WTC11 (cell line): Measurements from ENCODE around the gene WNT9B.

Source experiments
- CBFB ChIP-seq: sonication (generic); formaldehyde crosslinking; IDR thresholded peaks from 2 replicates; pipeline ENCODE4 v1.8.1; 2022; ENCODE audit warnings: mild to moderate bottlenecking, low read depth, missing genetic modification reagents
- CREB1 ChIP-seq: sonication (generic); formaldehyde crosslinking; IDR thresholded peaks from 2 replicates; pipeline ENCODE4 v1.8.0; 2023; ENCODE audit warnings: mild to moderate bottlenecking, missing genetic modification reagents
- ELF4 ChIP-seq: sonication (generic); formaldehyde crosslinking; IDR thresholded peaks from 2 replicates; pipeline ENCODE4 v1.8.1; 2022; ENCODE audit warnings: low read depth, mild to moderate bottlenecking, moderate library complexity, missing genetic modification reagents
- GABPB1 ChIP-seq: sonication (generic); formaldehyde crosslinking; IDR thresholded peaks from 2 replicates; pipeline ENCODE4 v1.8.1; 2023; ENCODE audit warnings: mild to moderate bottlenecking, missing genetic modification reagents
- JUN ChIP-seq: sonication (generic); formaldehyde crosslinking; IDR thresholded peaks from 2 replicates; pipeline ENCODE4 v1.8.0; 2023; ENCODE audit warnings: mild to moderate bottlenecking, missing genetic modification reagents
- NR2C2 ChIP-seq: sonication (generic); formaldehyde crosslinking; IDR thresholded peaks from 2 replicates; pipeline ENCODE4 v1.8.0; 2022; ENCODE audit warnings: mild to moderate bottlenecking, missing genetic modification reagents
- PREB ChIP-seq: sonication (generic); formaldehyde crosslinking; IDR thresholded peaks from 2 replicates; pipeline ENCODE4 v1.8.1; 2022; ENCODE audit warnings: mild to moderate bottlenecking, missing genetic modification reagents, moderate library complexity, borderline replicate concordance
- SMAD3 ChIP-seq: sonication (generic); formaldehyde crosslinking; IDR thresholded peaks from 2 replicates; pipeline ENCODE4 v1.8.0; 2022; ENCODE audit warnings: missing genetic modification reagents, mild to moderate bottlenecking, borderline replicate concordance
- SP1 ChIP-seq: sonication (generic); formaldehyde crosslinking; conservative IDR thresholded peaks from 2 replicates; pipeline ENCODE4 v1.8.1; 2022; ENCODE audit warnings: missing genetic modification reagents
- ZNF232 ChIP-seq: sonication (generic); formaldehyde crosslinking; IDR thresholded peaks from 2 replicates; pipeline ENCODE4 v1.8.0; 2022; ENCODE audit warnings: mild to moderate bottlenecking, missing genetic modification reagents
- TF ChIP-seq, protein P1 (sequence below): fragments of 200-600 bp; IDR thresholded peaks from 2 replicates; pipeline ENCODE4 v1.8.0; 2022; ENCODE audit warnings: antibody characterized with exemption
- TF ChIP-seq, protein P2 (sequence below): sonication (generic); formaldehyde crosslinking; IDR thresholded peaks from 2 replicates; pipeline ENCODE4 v1.8.1; 2023; ENCODE audit warnings: mild to moderate bottlenecking, missing genetic modification reagents
- TF ChIP-seq, protein P3 (sequence below): sonication (generic); formaldehyde crosslinking; IDR thresholded peaks from 2 replicates; pipeline ENCODE4 v1.8.1; 2023; ENCODE audit warnings: mild to moderate bottlenecking, missing genetic modification reagents, moderate library complexity
- TF ChIP-seq, protein P4 (sequence below): sonication (generic); formaldehyde crosslinking; conservative IDR thresholded peaks from 2 replicates; pipeline ENCODE4 v1.8.1; 2022; ENCODE audit warnings: mild to moderate bottlenecking, missing genetic modification reagents

DNA sequence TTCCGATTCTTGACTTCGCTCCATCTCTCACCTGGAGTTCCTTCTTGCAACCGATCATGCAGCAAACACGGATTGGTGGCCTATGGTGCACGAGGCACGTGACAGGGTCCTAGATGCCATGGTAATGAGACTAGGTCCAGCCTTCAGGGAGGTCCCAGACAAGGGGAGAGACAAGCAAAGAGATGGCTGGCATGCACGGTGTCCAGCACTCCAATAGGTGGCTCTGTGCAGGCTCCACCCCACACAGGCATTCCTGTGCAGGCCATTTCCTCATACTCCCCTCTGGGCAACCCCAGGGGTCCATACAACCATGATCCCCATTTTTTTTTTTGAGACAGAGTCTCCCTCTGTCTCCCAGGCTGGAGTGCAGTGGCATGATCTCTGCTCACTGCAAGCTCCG lies 31.3 kb downstream of the WNT9B start:
- TF ChIP-seq, protein P1, sequence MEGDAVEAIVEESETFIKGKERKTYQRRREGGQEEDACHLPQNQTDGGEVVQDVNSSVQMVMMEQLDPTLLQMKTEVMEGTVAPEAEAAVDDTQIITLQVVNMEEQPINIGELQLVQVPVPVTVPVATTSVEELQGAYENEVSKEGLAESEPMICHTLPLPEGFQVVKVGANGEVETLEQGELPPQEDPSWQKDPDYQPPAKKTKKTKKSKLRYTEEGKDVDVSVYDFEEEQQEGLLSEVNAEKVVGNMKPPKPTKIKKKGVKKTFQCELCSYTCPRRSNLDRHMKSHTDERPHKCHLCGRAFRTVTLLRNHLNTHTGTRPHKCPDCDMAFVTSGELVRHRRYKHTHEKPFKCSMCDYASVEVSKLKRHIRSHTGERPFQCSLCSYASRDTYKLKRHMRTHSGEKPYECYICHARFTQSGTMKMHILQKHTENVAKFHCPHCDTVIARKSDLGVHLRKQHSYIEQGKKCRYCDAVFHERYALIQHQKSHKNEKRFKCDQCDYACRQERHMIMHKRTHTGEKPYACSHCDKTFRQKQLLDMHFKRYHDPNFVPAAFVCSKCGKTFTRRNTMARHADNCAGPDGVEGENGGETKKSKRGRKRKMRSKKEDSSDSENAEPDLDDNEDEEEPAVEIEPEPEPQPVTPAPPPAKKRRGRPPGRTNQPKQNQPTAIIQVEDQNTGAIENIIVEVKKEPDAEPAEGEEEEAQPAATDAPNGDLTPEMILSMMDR = no peak
- no peak for TF ChIP-seq ZNF232 (CRISPR knock-in tag)
- no peak for TF ChIP-seq JUN (CRISPR knock-in tag)
- TF ChIP-seq CREB1 (CRISPR knock-in tag) = no peak
- TF ChIP-seq, protein P2, sequence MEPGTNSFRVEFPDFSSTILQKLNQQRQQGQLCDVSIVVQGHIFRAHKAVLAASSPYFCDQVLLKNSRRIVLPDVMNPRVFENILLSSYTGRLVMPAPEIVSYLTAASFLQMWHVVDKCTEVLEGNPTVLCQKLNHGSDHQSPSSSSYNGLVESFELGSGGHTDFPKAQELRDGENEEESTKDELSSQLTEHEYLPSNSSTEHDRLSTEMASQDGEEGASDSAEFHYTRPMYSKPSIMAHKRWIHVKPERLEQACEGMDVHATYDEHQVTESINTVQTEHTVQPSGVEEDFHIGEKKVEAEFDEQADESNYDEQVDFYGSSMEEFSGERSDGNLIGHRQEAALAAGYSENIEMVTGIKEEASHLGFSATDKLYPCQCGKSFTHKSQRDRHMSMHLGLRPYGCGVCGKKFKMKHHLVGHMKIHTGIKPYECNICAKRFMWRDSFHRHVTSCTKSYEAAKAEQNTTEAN (CRISPR knock-in tag) = no peak
- no peak for TF ChIP-seq ELF4 (CRISPR knock-in tag)
- no peak for TF ChIP-seq SMAD3 (CRISPR knock-in tag)
- TF ChIP-seq NR2C2 (CRISPR knock-in tag) = no peak
- no peak for TF ChIP-seq CBFB (CRISPR knock-in tag)
- no peak for TF ChIP-seq SP1 (CRISPR knock-in tag)
- no peak for TF ChIP-seq PREB
- no peak for TF ChIP-seq GABPB1 (CRISPR knock-in tag)
- TF ChIP-seq, protein P3, sequence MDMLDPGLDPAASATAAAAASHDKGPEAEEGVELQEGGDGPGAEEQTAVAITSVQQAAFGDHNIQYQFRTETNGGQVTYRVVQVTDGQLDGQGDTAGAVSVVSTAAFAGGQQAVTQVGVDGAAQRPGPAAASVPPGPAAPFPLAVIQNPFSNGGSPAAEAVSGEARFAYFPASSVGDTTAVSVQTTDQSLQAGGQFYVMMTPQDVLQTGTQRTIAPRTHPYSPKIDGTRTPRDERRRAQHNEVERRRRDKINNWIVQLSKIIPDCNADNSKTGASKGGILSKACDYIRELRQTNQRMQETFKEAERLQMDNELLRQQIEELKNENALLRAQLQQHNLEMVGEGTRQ (CRISPR knock-in tag) = no peak
- TF ChIP-seq, protein P4, sequence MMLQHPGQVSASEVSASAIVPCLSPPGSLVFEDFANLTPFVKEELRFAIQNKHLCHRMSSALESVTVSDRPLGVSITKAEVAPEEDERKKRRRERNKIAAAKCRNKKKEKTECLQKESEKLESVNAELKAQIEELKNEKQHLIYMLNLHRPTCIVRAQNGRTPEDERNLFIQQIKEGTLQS (CRISPR knock-in tag) = no peak
